Upper lobe of left lung (tissue), 4 donors: ENCODE data around the gene MPZL1.

Experiments used
- CTCF ChIP-seq, 6 experiments: fragments of 450-650 bp in 4 of 6; fragments of 200-600 bp in 2 of 6; sonication (generic) in 2 of 6; IDR thresholded peaks; one replicate each; pipeline ENCODE4 v1.5.1; 2016 to 2019; ENCODE audit warnings: antibody characterized with exemption in 6 of 6
- EP300 ChIP-seq, 4 donors: sonication (generic); formaldehyde crosslinking; IDR thresholded peaks; one replicate each; pipeline ENCODE4 v1.5.1; 2017; ENCODE audit warnings: antibody characterized with exemption in 4 of 4, control low read depth in 2 of 4
- POLR2A ChIP-seq, 4 donors: fragments of 450-650 bp; IDR thresholded peaks; one replicate each; pipeline ENCODE4 v1.5.1; 2016 to 2017; ENCODE audit warnings: antibody characterized with exemption in 4 of 4, mild to moderate bottlenecking in 2 of 4
- POLR2AphosphoS5 ChIP-seq, 2 donors: sonication (generic); formaldehyde crosslinking; IDR thresholded peaks; one replicate each; pipeline ENCODE4 v1.5.1; 2017; ENCODE audit warnings: antibody characterized with exemption in 2 of 2

GRCh38 chr1:167697667-167698141 lies 24.1 kb upstream of the MPZL1 start:
- no peak for TF ChIP-seq CTCF (IDR thresholded peaks at IDR 0.05)
- TF ChIP-seq POLR2AphosphoS5 (IDR thresholded peaks at IDR 0.05), result no peak
- no peak for TF ChIP-seq EP300 (IDR thresholded peaks at IDR 0.05)
- TF ChIP-seq POLR2A (IDR thresholded peaks at IDR 0.05), result no peak
